ENCODE data around the gene DGKQ. TPM values are rescaled to one million over a fixed set of nuclear protein-coding genes. Genes with fewer than 3 reads are reported as not detected.

The DGKQ gene
- total and polyA plus RNA-seq, 9 of the 15 experiments (the other 6 are each of a cell fraction or from before 2014, with no cell fraction given), result 0.17 to 22.0 (median 5.6) TPM

DNA sequence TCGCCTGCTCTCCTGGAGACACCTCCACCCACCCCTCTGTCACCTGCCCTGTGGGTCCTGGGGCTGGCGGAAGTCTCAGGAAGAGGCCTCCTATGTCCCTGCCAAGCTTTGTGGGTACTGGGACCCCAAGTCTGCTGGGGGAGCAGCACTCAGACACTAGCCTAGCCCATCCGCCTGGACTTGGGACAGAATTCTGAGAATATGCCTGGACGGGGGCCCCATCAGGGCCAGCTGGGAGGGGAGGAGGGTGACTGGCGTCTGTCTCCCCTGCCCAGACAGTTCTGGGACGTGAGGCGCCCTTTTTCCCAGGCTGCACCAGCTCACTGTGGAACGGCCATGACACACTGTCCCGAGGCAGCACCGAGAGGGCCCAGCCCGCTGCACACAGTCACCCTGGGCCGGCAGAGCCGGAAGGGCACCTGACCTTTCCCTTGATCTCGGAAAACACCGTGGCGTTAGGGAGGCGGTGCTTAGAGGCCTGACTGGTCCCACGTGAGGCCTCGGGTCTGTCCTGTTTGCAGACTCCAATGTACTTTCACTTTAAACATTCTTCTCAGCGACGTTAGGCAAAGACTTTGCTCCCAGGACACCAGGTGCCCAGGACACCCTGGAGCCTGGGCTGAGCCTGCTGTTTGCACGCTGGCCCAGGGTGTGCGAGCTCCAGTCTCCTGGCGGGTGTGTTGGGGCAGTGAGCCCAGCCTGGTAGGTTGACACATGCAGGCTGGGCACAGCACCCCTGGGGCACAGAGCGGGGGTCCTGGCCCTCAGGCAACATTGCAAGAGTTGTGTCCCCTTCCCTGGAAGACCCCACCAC is 19.1 kb upstream of the DGKQ start (continued):
- TF ChIP-seq PHF8 (IDR thresholded peaks at IDR 0.05; ENCODE audit: borderline replicate concordance, low read length) (peak; percentile 47; the same call in 1 of the 2 replicates), THRAP3 (IDR thresholded peaks at IDR 0.05; ENCODE audit: borderline replicate concordance) (no peak), TEAD4 (IDR thresholded peaks at IDR 0.05; ENCODE audit: low read length) (peak; percentile 24; the same call in 1 of the 2 replicates), TEAD4 (CRISPR knock-in tag; IDR thresholded peaks at IDR 0.05; ENCODE audit: borderline replicate concordance) (no peak), RBBP5 (IDR thresholded peaks at IDR 0.05; ENCODE audit: borderline replicate concordance, insufficient read depth, low read length, poor library complexity, severe bottlenecking) (peak; percentile 47), ZNF780A (CRISPR knock-in tag; IDR thresholded peaks at IDR 0.05) (no peak), TAF9B (IDR thresholded peaks at IDR 0.05; ENCODE audit: partially characterized antibody) (peak; percentile 26), ASH1L (IDR thresholded peaks at IDR 0.05; ENCODE audit: borderline replicate concordance, low read depth, partially characterized antibody) (no peak), EWSR1 (IDR thresholded peaks at IDR 0.05; ENCODE audit: borderline replicate concordance, low read depth, partially characterized antibody) (no peak), HIVEP1 (CRISPR knock-in tag; IDR thresholded peaks at IDR 0.05) (0 out of 2 replicates have a peak, but pooled peaks have one; percentile 31), CREB1 (IDR thresholded peaks at IDR 0.05) (peak; percentile 9; the same call in 1 of the 2 replicates), CREB1 (CRISPR knock-in tag; IDR thresholded peaks at IDR 0.05) (no peak), MYC (IDR thresholded peaks at IDR 0.05; ENCODE audit: low read depth, low read length) (peak; percentile 89), MYC (CRISPR knock-in tag; IDR thresholded peaks at IDR 0.05; ENCODE audit: borderline replicate concordance, low read depth) (0 out of 2 replicates have a peak, but pooled peaks have one; percentile 17), POLR2B (IDR thresholded peaks at IDR 0.05; ENCODE audit: low read depth, partially characterized antibody) (peak; percentile 82), ZNF431 (CRISPR knock-in tag; IDR thresholded peaks at IDR 0.05) (0 out of 2 replicates have a peak, but pooled peaks have one; percentile 22)
- TF ChIP-seq, protein P1, sequence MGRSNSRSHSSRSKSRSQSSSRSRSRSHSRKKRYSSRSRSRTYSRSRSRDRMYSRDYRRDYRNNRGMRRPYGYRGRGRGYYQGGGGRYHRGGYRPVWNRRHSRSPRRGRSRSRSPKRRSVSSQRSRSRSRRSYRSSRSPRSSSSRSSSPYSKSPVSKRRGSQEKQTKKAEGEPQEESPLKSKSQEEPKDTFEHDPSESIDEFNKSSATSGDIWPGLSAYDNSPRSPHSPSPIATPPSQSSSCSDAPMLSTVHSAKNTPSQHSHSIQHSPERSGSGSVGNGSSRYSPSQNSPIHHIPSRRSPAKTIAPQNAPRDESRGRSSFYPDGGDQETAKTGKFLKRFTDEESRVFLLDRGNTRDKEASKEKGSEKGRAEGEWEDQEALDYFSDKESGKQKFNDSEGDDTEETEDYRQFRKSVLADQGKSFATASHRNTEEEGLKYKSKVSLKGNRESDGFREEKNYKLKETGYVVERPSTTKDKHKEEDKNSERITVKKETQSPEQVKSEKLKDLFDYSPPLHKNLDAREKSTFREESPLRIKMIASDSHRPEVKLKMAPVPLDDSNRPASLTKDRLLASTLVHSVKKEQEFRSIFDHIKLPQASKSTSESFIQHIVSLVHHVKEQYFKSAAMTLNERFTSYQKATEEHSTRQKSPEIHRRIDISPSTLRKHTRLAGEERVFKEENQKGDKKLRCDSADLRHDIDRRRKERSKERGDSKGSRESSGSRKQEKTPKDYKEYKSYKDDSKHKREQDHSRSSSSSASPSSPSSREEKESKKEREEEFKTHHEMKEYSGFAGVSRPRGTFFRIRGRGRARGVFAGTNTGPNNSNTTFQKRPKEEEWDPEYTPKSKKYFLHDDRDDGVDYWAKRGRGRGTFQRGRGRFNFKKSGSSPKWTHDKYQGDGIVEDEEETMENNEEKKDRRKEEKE (IDR thresholded peaks at IDR 0.05; ENCODE audit: borderline replicate concordance in 1 of 2, control insufficient read depth in 1 of 2, low read depth in 2 of 2, low read length in 1 of 2), result no peak
- TF ChIP-seq, protein P2, sequence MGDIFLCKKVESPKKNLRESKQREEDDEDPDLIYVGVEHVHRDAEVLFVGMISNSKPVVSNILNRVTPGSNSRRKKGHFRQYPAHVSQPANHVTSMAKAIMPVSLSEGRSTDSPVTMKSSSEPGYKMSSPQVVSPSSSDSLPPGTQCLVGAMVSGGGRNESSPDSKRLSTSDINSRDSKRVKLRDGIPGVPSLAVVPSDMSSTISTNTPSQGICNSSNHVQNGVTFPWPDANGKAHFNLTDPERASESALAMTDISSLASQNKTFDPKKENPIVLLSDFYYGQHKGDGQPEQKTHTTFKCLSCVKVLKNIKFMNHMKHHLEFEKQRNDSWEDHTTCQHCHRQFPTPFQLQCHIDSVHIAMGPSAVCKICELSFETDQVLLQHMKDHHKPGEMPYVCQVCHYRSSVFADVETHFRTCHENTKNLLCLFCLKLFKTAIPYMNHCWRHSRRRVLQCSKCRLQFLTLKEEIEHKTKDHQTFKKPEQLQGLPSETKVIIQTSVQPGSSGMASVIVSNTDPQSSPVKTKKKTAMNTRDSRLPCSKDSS (IDR thresholded peaks at IDR 0.05; ENCODE audit: low read depth, partially characterized antibody), result no peak
- TF ChIP-seq, protein P3, sequence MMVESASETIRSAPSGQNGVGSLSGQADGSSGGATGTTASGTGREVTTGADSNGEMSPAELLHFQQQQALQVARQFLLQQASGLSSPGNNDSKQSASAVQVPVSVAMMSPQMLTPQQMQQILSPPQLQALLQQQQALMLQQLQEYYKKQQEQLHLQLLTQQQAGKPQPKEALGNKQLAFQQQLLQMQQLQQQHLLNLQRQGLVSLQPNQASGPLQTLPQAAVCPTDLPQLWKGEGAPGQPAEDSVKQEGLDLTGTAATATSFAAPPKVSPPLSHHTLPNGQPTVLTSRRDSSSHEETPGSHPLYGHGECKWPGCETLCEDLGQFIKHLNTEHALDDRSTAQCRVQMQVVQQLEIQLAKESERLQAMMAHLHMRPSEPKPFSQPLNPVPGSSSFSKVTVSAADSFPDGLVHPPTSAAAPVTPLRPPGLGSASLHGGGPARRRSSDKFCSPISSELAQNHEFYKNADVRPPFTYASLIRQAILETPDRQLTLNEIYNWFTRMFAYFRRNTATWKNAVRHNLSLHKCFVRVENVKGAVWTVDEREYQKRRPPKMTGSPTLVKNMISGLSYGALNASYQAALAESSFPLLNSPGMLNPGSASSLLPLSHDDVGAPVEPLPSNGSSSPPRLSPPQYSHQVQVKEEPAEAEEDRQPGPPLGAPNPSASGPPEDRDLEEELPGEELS (CRISPR knock-in tag; IDR thresholded peaks at IDR 0.05; ENCODE audit: borderline replicate concordance), result no peak; the same call in 1 of the 2 replicates
